Suprapubic skin (tissue), 4 donors: ENCODE data around the gene RSPH10B2. TPM values are rescaled to one million over a fixed set of nuclear protein-coding genes. Genes with fewer than 3 reads are reported as not detected.
"Not testable (repeated sequence)": the region's sequence is repeated elsewhere in the genome, so short reads cannot be mapped to it uniquely, and the experiment has no call there.

Source experiments
- DNase-seq, 2 donors: peaks; one replicate each; pipeline ENCODE4 v3.0.0-alpha.2; 2019; ENCODE audit warnings: low spot score in 2 of 2
- H3K27ac ChIP-seq: fragments of 200-600 bp; sonication (generic); one replicate; pipeline ENCODE4 v1.5.1; 2019
- H3K27me3 ChIP-seq: fragments of 200-600 bp; sonication (generic); one replicate; pipeline ENCODE4 v1.5.1; 2019
- H3K36me3 ChIP-seq: fragments of 200-600 bp; sonication (generic); one replicate; pipeline ENCODE4 v1.5.1; 2019
- H3K4me1 ChIP-seq: fragments of 200-600 bp; sonication (generic); one replicate; pipeline ENCODE4 v1.5.1; 2019
- H3K4me3 ChIP-seq: fragments of 200-600 bp; sonication (generic); one replicate; pipeline ENCODE4 v1.5.1; 2019; ENCODE audit warnings: mild to moderate bottlenecking
- H3K9me3 ChIP-seq: fragments of 200-600 bp; sonication (generic); one replicate; pipeline ENCODE4 v1.5.1; 2019
- POLR2AphosphoS5 ChIP-seq, 3 donors: sonication (generic); formaldehyde crosslinking; IDR thresholded peaks; one replicate each; pipeline ENCODE4 v1.6.1; 2017; ENCODE audit warnings: antibody characterized with exemption in 3 of 3
- WGBS: methylation state at CpG from one replicate; pipeline ENCODE4 v1.1.5; 2018; 5-methylcytosine and 5-hydroxymethylcytosine counted together
- total RNA-seq, 4 donors: library from RNA; depleted of rRNA; stranded (reverse); fragments of >200 nt; gene quantifications; one replicate each; pipeline ENCODE4 v1.1.0, GENCODE V29; 2016

Gene RSPH10B2
- total RNA-seq, 4 donors from 2014 or later: not detected

GRCh38 chr7:6797218-6797617, 43.3 kb downstream of the RSPH10B2 start:
- not testable (repeated sequence) for H3K27me3 ChIP-seq, DNase-seq, H3K27ac ChIP-seq, H3K36me3 ChIP-seq, H3K9me3 ChIP-seq, H3K4me1 ChIP-seq, H3K4me3 ChIP-seq
- 86% methylated on average over 5 of the region's 5 CpGs for WGBS

- H3K27me3 ChIP-seq, H3K4me3 ChIP-seq, H3K9me3 ChIP-seq, DNase-seq, H3K4me1 ChIP-seq, H3K36me3 ChIP-seq, H3K27ac ChIP-seq: not testable (repeated sequence)
- WGBS: no CpG with 5 or more reads among the region's 8 CpGs
These were observed 44.1 kb downstream of the RSPH10B2 start for GRCh38 chr7:6798047-6798446.

DNA sequence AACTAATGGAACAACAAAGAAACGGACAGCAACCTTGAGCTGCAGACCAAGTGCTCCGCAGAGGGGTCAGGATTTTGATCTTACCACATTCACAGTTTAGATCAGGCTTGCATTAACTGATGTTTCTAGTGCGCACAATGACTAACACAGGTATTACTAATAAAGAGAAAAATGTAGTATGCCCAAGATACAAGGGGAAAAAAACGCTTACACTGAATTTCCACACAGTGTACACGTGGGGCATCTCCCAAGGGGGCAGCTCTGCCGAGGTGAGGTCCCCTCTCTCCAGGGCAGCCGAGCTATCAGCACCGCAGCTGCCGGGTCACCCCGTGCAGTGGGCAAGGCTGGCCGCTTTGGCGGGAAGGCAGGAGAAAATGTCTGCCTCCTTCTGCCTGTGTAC, 46.0 kb downstream of the RSPH10B2 start:
- not testable (repeated sequence) for H3K9me3 ChIP-seq, DNase-seq, H3K27me3 ChIP-seq, H3K4me1 ChIP-seq, H3K36me3 ChIP-seq, H3K4me3 ChIP-seq, H3K27ac ChIP-seq
- no CpG with 5 or more reads among the region's 12 CpGs for WGBS

DNA sequence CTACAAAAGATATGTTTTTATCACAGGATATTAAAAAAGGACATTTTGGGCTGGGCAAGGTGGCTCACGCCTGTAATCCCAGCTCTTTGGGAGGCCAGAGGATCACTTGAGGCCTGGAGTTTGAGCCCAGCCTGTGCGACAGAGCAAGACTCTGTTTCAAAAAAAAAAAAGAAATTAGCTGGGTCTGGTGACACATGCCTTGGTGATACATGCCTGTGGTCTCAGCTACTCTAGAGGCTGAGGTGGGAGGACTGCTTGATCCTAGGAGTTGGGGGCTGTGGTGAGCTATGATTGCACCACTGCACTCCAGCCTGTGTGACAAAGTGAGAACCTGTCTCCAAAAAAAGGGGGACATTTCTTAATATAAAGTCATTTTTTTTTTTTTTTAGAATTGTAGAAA, 46.4 kb downstream of the RSPH10B2 start:
- not testable (repeated sequence) for H3K4me1 ChIP-seq, DNase-seq, H3K27ac ChIP-seq, H3K36me3 ChIP-seq, H3K4me3 ChIP-seq, H3K9me3 ChIP-seq, H3K27me3 ChIP-seq
- no CpG with 5 or more reads among the region's 2 CpGs for WGBS

GRCh38 chr7:6807393-6807918, 53.6 kb downstream of the RSPH10B2 start:
- H3K4me3 ChIP-seq, DNase-seq, H3K4me1 ChIP-seq, H3K9me3 ChIP-seq, H3K36me3 ChIP-seq, H3K27ac ChIP-seq, H3K27me3 ChIP-seq: not testable (repeated sequence)
- 89% methylated on average over 3 of the region's 4 CpGs for WGBS

DNA sequence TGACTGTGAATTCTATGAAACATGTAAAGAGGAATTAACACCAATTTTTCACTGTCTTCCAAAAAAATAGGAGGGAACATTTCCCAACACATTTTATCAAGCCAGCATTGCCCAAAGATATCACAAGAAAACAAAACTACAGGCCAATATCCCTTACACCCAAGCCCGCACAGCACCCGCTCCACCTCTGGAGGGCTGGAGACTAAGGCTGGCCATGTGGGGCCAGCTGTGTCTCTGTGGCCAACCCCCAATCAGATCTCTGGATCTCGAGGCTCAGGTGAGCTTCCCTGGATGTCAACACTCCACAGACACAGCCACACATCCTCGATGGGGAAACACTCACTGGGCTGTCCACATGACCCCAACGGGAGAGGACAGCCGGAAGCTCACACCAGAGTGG, 54.1 kb downstream of the RSPH10B2 start:
- no CpG with 5 or more reads among the region's 6 CpGs for WGBS
- H3K4me3 ChIP-seq, DNase-seq, H3K27ac ChIP-seq, H3K27me3 ChIP-seq, H3K4me1 ChIP-seq, H3K9me3 ChIP-seq: not testable (repeated sequence)
- peaks cover 10% of the 10 kb centered on the region for H3K36me3 ChIP-seq

DNA sequence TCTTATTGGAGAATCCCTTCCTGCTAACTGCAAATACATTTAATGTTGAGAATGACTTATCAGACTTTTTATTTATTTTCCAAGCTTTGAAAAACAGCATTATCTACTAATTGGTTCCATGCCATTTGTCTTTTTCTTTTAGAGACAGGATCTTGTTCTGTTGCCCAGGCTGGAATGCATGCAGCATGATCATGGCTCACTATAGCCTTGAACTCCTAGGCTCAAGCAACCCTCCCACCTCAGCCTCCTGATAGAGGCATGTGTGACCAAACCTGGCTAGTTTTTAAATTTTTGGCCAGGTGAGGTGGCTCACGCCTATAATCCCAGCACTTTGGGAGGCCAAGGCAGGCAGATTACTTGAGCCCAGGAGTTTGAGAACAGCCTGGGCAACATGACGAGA, 59.1 kb downstream of the RSPH10B2 start:
- 95% methylated on average over 2 of the region's 2 CpGs for WGBS
- H3K9me3 ChIP-seq, H3K27me3 ChIP-seq, DNase-seq, H3K4me1 ChIP-seq, H3K27ac ChIP-seq, H3K4me3 ChIP-seq: not testable (repeated sequence)
- H3K36me3 ChIP-seq: peaks cover 33% of the 10 kb centered on the region

GRCh38 chr7:6815470-6815869, 61.6 kb downstream of the RSPH10B2 start:
- not testable (repeated sequence) for H3K4me1 ChIP-seq, H3K27ac ChIP-seq, H3K27me3 ChIP-seq, H3K4me3 ChIP-seq, H3K9me3 ChIP-seq, DNase-seq
- peaks cover 38% of the 10 kb centered on the region for H3K36me3 ChIP-seq
- 90% methylated on average over 7 of the region's 7 CpGs for WGBS

DNA sequence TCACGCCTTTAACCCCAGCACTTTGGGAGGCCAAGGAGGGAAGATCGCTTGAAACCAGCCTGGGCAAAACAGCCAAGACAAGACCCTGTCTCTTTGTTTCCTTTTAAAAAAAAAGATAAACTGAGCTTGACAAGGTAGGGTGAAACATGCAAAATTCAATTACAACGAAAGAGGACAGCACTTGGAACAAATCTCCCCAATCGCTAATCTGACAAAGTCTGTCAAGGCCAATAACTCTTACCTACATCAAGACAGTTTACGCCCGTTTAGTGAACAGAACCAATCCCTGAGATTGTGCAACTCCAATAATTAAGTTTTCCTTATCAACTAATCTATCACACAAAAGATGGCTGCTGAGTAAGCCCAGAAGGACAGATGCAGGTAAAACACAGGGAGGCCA, 67.7 kb downstream of the RSPH10B2 start:
- H3K36me3 ChIP-seq: peaks cover 32% of the 10 kb centered on the region
- H3K27me3 ChIP-seq, H3K4me1 ChIP-seq, H3K9me3 ChIP-seq, DNase-seq, H3K4me3 ChIP-seq, H3K27ac ChIP-seq: not testable (repeated sequence)
- WGBS: 76% methylated on average over 6 of the region's 6 CpGs

DNA sequence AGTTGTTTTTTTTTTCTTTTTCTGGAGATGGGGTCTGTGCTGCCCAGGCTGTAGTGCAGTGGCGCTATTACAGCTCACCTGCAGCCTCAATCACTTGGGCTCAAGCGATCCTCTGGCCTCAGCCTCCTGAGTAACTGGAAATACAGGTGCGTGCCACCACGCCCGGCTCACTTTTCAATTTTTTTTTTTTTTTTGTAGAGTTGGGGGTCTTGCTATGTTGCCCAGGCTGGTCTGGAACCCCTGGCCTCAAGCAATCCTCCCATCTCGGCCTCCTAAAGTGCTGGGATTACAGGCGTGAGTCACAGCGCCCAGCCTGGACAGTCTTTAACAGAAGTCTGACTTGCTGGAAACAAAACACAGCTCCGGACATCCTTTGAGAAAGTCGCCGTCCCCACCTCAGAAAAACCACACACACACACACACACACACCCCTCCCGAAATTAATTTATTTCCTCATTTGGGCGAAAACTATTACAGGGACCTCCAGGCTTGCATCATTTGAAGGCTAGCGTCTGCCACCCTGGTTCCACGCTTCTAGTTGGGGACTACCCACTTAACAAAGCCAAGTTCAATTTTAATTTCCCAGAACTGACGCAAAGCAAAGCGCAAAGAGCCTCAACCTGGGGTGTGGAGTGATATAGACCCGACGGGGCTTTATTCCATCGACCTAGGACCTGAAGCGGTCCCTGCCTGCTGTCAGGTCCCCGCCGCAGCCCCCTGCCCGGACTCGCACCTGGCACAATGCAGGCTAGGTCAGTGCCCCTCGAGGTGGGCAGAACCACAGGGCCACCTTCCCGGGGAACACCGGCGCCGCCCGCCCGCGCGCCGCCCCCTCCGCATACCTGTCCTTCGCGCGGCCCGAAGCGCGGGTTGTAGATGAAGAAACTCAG, 71.6 kb downstream of the RSPH10B2 start:
- H3K36me3 ChIP-seq: peaks cover 11% of the 10 kb centered on the region
- H3K27me3 ChIP-seq, DNase-seq, H3K9me3 ChIP-seq, H3K4me1 ChIP-seq, H3K27ac ChIP-seq: not testable (repeated sequence)
- H3K4me3 ChIP-seq: peak overlapping the region; percentile 52
- 40% methylated on average over 14 of the region's 42 CpGs for WGBS

- DNase-seq: peak; percentile 87 to 92
- 2% methylated on average over 15 of the region's 35 CpGs for WGBS
- H3K27ac ChIP-seq: peak within 1 kb of the TSS; percentile 45
These were observed 72.2 kb downstream of the RSPH10B2 start, which contains the start of gene CCZ1B for GRCh38 chr7:6826151-6826550. CCZ1B (minus strand) TSS chr7:6826275; CDS start chr7:6826197, 78 bp downstream.

GRCh38 chr7:6827180-6827579, 73.3 kb downstream of the RSPH10B2 start:
- peaks cover 20% of the 10 kb centered on the region for H3K27me3 ChIP-seq
- H3K4me1 ChIP-seq, H3K4me3 ChIP-seq, H3K27ac ChIP-seq, H3K9me3 ChIP-seq, H3K36me3 ChIP-seq, DNase-seq: not testable (repeated sequence)
- WGBS: 76% methylated on average over 5 of the region's 12 CpGs

More at GRCh38 chr7:6826151-6826550, 72.2 kb downstream of the RSPH10B2 start, which contains the start of gene CCZ1B:
- not testable (repeated sequence) for H3K4me1 ChIP-seq, H3K9me3 ChIP-seq, H3K36me3 ChIP-seq
- peak within 1 kb of the TSS; percentile 52 for H3K4me3 ChIP-seq
- peak in 1 of 3 donors; percentile 25 for TF ChIP-seq POLR2AphosphoS5 (IDR thresholded peaks at IDR 0.05)
- H3K27me3 ChIP-seq: peaks cover 11% of the 10 kb centered on the region

DNA sequence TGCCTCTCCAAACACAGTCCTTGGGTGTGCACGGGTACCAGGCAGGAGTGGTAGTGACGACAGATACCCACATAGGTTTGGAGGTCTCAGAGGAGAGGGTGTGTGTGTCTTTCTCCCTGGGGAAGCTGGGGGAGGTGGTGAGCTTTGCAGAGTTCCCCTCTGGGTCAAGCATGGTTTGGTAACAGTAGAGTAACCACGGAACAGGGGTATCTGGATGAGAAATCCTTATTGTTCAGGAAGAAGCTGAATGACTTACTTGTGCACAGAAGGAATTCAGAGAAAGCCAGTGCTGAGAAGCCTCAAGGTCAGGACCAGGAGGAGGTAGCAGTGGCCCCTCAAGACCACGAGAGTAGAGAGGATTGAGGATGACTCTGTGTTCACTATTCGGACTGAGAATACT, 75.7 kb downstream of the RSPH10B2 start:
- not testable (repeated sequence) for DNase-seq, H3K27ac ChIP-seq, H3K9me3 ChIP-seq, H3K36me3 ChIP-seq, H3K4me1 ChIP-seq, H3K4me3 ChIP-seq
- 83% methylated on average over 5 of the region's 5 CpGs for WGBS
- H3K27me3 ChIP-seq: peaks cover 38% of the 10 kb centered on the region

GRCh38 chr7:6830026-6830425, 76.1 kb downstream of the RSPH10B2 start:
- H3K9me3 ChIP-seq, H3K4me1 ChIP-seq, H3K36me3 ChIP-seq, H3K27ac ChIP-seq, H3K4me3 ChIP-seq, DNase-seq: not testable (repeated sequence)
- H3K27me3 ChIP-seq: peaks cover 42% of the 10 kb centered on the region
- 87% methylated on average over 6 of the region's 6 CpGs for WGBS
